Osteoblast (primary cell): ENCODE results near the gene TTYH3. TPM values are rescaled to one million over a fixed set of nuclear protein-coding genes. Genes with fewer than 3 reads are reported as not detected.
A peak's percentile ranks its signal among the peaks of the same experiment; 100 is the strongest.

Source experiments
- DNase-seq: peaks from one replicate; pipeline ENCODE4 v3.0.0; 2011; ENCODE audit warnings: low spot score, mixed read lengths; ENCODE audit not compliant: insufficient read length; ENCODE audit errors: missing footprints
- H2AFZ ChIP-seq: 2 replicates; pipeline ENCODE4 v1.6.0; 2011; ENCODE audit warnings: mild to moderate bottlenecking, low read length
- H3K27ac ChIP-seq: 2 replicates; pipeline ENCODE4 v1.5.1; 2011; ENCODE audit warnings: mild to moderate bottlenecking, low read depth, low read length, moderate library complexity
- H3K27me3 ChIP-seq: 2 replicates; pipeline ENCODE4 v1.6.0; 2012; ENCODE audit warnings: mild to moderate bottlenecking, control low read depth, inconsistent platforms, low read length, moderate library complexity; ENCODE audit not compliant: insufficient read depth
- H3K36me3 ChIP-seq: 2 replicates; pipeline ENCODE4 v1.5.1; 2011; ENCODE audit warnings: mild to moderate bottlenecking, low read length, control low read depth, moderate library complexity; ENCODE audit not compliant: insufficient read depth
- H3K4me1 ChIP-seq: 2 replicates; pipeline ENCODE4 v1.5.1; 2011; ENCODE audit warnings: mild to moderate bottlenecking, low read length, control low read depth, moderate library complexity; ENCODE audit not compliant: insufficient read depth
- H3K4me2 ChIP-seq: 2 replicates; pipeline ENCODE4 v1.6.0; 2011; ENCODE audit warnings: mild to moderate bottlenecking, low read length; ENCODE audit not compliant: insufficient read depth
- H3K4me3 ChIP-seq: fragments of 200-600 bp; sonication (generic); 3 replicates; pipeline ENCODE4 v1.5.1; 2012; ENCODE audit warnings: mild to moderate bottlenecking, low read length, inconsistent platforms; ENCODE audit not compliant: insufficient read depth
- H3K79me2 ChIP-seq: 2 replicates; pipeline ENCODE4 v1.6.0; 2012; ENCODE audit warnings: mild to moderate bottlenecking, low read length, control low read depth, inconsistent platforms; ENCODE audit not compliant: insufficient read depth
- H3K9me3 ChIP-seq: 2 replicates; pipeline ENCODE4 v1.5.1; 2011; ENCODE audit warnings: low read depth, low read length, control low read depth
- H4K20me1 ChIP-seq: 2 replicates; pipeline ENCODE4 v1.6.0; 2012; ENCODE audit warnings: mild to moderate bottlenecking, low read length, control low read depth; ENCODE audit not compliant: insufficient read depth
- CTCF ChIP-seq: IDR thresholded peaks from 2 replicates; pipeline ENCODE4 v1.5.1; 2011; ENCODE audit warnings: mild to moderate bottlenecking, low read depth, low read length, moderate library complexity; ENCODE audit errors: extremely low read depth
- total RNA-seq: library from RNA; depleted of rRNA; stranded (reverse); fragments of >200 nt; gene quantifications from 2 replicates; pipeline ENCODE4 v1.2.3, GENCODE V29; 2012

The TTYH3 gene
- total RNA-seq, 1 donor = 29.0 TPM

- Histone ChIP-seq H3K9me3 (no peaks in the 10 kb centered on the region), H4K20me1 (peaks cover 5% of the 10 kb centered on the region), H3K27ac (no peak overlapping the region), H3K27me3 (no peaks in the 10 kb centered on the region), H2AFZ (no peak overlapping the region), H3K4me2 (no peak overlapping the region), H3K4me3 (no peak overlapping the region), H3K36me3 (peaks cover 5% of the 10 kb centered on the region), H3K4me1 (no peaks in the 10 kb centered on the region), H3K79me2 (no peaks in the 10 kb centered on the region)
- no peak for TF ChIP-seq CTCF
- no peak for DNase-seq
These were observed 28.0 kb downstream of the TTYH3 start for GRCh38 chr7:2659556-2660358.

GRCh38 chr7:2660359-2661095 lies 28.7 kb downstream of the TTYH3 start:
- Histone ChIP-seq H3K4me1 (no peaks in the 10 kb centered on the region), H3K36me3 (peaks cover 5% of the 10 kb centered on the region), H4K20me1 (peaks cover 3% of the 10 kb centered on the region), H3K4me2 (no peak overlapping the region), H3K79me2 (no peaks in the 10 kb centered on the region), H3K4me3 (no peak overlapping the region), H3K27me3 (no peaks in the 10 kb centered on the region), H3K9me3 (no peaks in the 10 kb centered on the region), H3K27ac (no peak overlapping the region), H2AFZ (no peak overlapping the region)
- peak; percentile 27 for TF ChIP-seq CTCF
- no peak for DNase-seq

GRCh38 chr7:2661096-2661449 lies 29.3 kb downstream of the TTYH3 start:
- no peak overlapping the region for H3K27ac ChIP-seq
- H2AFZ ChIP-seq = no peak overlapping the region
- H3K4me2 ChIP-seq = no peak overlapping the region
- H3K4me1 ChIP-seq = no peaks in the 10 kb centered on the region
- DNase-seq = no peak
- peaks cover 2% of the 10 kb centered on the region for H4K20me1 ChIP-seq
- H3K9me3 ChIP-seq = no peaks in the 10 kb centered on the region
- H3K27me3 ChIP-seq = no peaks in the 10 kb centered on the region
- no peaks in the 10 kb centered on the region for H3K79me2 ChIP-seq
- H3K36me3 ChIP-seq = peaks cover 5% of the 10 kb centered on the region
- no peak for TF ChIP-seq CTCF
- H3K4me3 ChIP-seq = no peak overlapping the region

- DNase-seq = no peak
- no peaks in the 10 kb centered on the region for H3K36me3 ChIP-seq
- no peak overlapping the region for H3K4me3 ChIP-seq
- peaks cover 1% of the 10 kb centered on the region for H3K27me3 ChIP-seq
- TF ChIP-seq CTCF = no peak
- H3K4me1 ChIP-seq = no peaks in the 10 kb centered on the region
- H3K9me3 ChIP-seq = no peaks in the 10 kb centered on the region
- H3K4me2 ChIP-seq = no peak overlapping the region
- H3K27ac ChIP-seq = no peak overlapping the region
- H3K79me2 ChIP-seq = no peaks in the 10 kb centered on the region
- H2AFZ ChIP-seq = no peak overlapping the region
- peaks cover 2% of the 10 kb centered on the region for H4K20me1 ChIP-seq
These were observed 30.0 kb downstream of the TTYH3 start for GRCh38 chr7:2661602-2662272.
